AG10803 (cell line): ENCODE measurements around the gene KCNQ1.

Source experiments
- DNase-seq: peaks from one replicate; pipeline ENCODE4 v3.0.0; 2010; ENCODE audit warnings: low read depth
- H3K4me3 ChIP-seq: 2 replicates; pipeline ENCODE4 v1.5.1; 2011; ENCODE audit warnings: mild to moderate bottlenecking, low read length, control low read depth
- CTCF ChIP-seq: conservative IDR thresholded peaks from 2 replicates; pipeline ENCODE4 v1.5.1; 2011; ENCODE audit warnings: mild to moderate bottlenecking, low read length, control low read depth, inconsistent platforms

The KCNQ1 gene

DNA sequence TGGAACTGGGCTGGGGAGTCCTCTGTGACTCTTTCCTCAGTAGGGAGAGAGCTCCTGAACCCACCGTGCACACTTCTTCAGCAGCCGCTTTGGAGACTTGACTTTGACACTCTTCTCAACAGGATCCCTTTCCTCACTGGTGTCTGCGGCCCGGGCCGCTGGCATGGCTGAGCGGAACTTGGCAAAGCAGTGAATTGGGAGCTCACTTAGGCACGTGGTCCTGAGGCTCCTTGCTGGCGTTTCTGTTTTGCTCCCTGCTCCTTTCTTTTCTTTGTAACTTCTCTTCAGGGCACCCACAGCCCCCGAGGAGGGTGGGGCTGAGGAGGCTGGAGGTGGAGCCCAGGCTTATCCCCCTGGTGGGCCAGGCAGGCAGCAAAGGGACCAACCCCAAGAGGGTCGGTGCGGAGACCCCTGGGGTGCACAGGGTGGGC is 263.4 kb downstream of the KCNQ1 start:
- DNase-seq = no peak
- TF ChIP-seq CTCF = no peak
- no peak overlapping the region for H3K4me3 ChIP-seq

- no peak for DNase-seq
- no peak for TF ChIP-seq CTCF
- H3K4me3 ChIP-seq = no peak overlapping the region
Observed at GRCh38 chr11:2708757-2709281, 264.0 kb downstream of the KCNQ1 start.

DNA sequence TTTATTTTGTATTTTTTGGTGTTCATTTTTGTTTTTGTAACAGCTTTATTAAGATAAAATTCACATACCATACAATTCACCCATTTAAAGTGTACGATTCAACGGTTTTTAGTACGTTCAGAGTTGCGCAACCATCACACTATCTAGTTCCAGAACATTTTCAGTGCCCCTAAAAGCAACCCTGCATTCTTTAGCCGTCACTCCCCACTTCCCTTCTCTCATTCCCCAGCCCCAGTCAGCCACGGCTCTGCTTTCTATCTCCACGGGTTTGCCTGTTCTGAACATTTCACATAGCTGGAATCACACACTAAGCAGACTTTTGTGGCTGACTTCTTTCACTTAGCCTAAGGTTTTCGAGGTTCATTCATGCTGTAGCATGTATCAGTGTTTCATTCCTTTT is 264.6 kb downstream of the KCNQ1 start:
- no peak for DNase-seq
- TF ChIP-seq CTCF = no peak
- no peak overlapping the region for H3K4me3 ChIP-seq

DNA sequence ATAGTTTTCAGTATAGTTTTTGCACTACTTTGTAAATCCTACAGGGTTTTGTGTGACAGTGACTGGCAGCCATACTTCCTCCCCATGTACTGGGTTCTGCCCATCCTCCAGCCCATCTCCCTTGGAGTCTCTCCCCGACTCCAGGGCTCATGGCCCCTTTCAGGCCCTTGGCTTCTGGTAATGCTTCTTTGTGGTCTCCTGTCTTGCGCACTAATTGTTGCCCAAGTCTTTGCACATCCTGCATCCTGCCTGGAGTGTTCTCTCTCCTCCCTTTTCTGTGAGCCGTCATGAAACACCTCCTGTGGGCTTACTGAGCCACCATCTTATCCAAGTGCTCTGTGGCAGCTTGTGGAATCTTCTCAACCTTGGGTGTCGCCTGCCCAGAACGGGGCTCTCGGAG is 266.4 kb downstream of the KCNQ1 start:
- no peak for TF ChIP-seq CTCF
- H3K4me3 ChIP-seq = no peak overlapping the region
- no peak for DNase-seq

- no peak overlapping the region for H3K4me3 ChIP-seq
Observed at GRCh38 chr11:2713094-2713493, 268.3 kb downstream of the KCNQ1 start.

GRCh38 chr11:2713661-2714462 is 269.1 kb downstream of the KCNQ1 start:
- no peak overlapping the region for H3K4me3 ChIP-seq
- no peak for DNase-seq
- TF ChIP-seq CTCF = no peak

More at GRCh38 chr11:2713094-2713493, 268.3 kb downstream of the KCNQ1 start:
- DNase-seq = no peak
- TF ChIP-seq CTCF = no peak

- no peak for TF ChIP-seq CTCF
- DNase-seq = no peak
- no peak overlapping the region for H3K4me3 ChIP-seq
Observed at GRCh38 chr11:2714463-2714800, 269.6 kb downstream of the KCNQ1 start.
